Measurements from ENCODE around the gene GLCCI1. TPM values are rescaled to one million over a fixed set of nuclear protein-coding genes. Genes with fewer than 3 reads are reported as not detected.
"Not testable (repeated sequence)": the region's sequence is repeated elsewhere in the genome, so short reads cannot be mapped to it uniquely, and the experiment has no call there.

The GLCCI1 gene
- total RNA-seq, 6 experiments from 2014 or later: 2.4 to 11.1 (median 5.0) TPM

DNA sequence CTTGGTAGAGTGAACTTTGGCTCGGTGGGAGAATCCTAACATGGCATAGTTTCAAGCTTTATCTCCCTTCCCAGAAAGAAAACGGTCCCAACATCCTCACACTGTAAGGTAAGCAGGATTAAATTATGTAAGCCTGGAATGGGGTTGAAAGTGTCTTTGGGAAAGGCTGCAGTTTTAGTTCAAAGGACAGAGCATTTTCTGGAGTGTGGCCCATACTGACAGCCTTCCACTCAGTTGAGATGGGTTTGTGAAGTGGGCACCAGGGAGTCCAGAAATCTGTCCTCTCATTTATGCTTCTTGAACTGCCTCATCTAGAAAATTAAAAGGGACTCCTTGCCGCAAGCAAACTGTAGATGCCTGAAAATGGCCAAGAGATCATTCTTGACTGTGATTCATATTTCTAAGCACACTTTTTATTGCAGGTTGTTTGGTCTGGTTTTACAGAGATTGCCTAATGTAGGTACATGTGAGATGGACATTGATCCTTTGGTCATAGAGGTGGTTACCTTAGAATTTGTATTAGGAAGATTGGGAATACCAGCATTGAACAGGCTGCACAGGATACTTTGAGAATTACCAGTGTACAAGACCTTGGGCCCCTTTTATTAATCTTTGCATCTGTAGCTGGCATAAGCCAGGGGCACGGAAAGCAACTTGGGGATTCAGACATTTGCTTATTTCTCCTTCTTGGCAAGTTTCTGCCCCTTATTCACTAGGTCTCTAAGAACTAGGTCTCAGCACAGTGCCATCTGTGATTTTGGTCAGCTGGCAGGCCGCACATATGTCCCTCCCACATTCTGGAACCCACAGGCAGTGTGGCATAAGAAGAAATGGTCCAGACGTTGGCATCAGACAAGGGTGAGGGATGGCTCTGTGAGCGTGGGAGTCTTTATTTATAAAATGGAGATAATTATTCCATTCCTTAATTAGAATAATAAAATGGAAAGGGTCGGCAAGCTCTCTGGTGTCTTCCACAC, 125.9 kb downstream of the GLCCI1 start:
- DNase-seq (peak in 1 of 3 donors; percentile 72), ATAC-seq (peak; percentile 90 to 95 (median 94))
- H3K4me1 ChIP-seq: peaks cover 0 to 13% (median 4%) of the 10 kb centered on the region in 4 donors
- no peak for TF ChIP-seq POLR2A (IDR thresholded peaks at IDR 0.05)
- TF ChIP-seq, protein P1, sequence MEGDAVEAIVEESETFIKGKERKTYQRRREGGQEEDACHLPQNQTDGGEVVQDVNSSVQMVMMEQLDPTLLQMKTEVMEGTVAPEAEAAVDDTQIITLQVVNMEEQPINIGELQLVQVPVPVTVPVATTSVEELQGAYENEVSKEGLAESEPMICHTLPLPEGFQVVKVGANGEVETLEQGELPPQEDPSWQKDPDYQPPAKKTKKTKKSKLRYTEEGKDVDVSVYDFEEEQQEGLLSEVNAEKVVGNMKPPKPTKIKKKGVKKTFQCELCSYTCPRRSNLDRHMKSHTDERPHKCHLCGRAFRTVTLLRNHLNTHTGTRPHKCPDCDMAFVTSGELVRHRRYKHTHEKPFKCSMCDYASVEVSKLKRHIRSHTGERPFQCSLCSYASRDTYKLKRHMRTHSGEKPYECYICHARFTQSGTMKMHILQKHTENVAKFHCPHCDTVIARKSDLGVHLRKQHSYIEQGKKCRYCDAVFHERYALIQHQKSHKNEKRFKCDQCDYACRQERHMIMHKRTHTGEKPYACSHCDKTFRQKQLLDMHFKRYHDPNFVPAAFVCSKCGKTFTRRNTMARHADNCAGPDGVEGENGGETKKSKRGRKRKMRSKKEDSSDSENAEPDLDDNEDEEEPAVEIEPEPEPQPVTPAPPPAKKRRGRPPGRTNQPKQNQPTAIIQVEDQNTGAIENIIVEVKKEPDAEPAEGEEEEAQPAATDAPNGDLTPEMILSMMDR (IDR thresholded peaks at IDR 0.05): no peak
- H3K27me3 ChIP-seq: no peaks in the 10 kb centered on the region
- H3K4me3 ChIP-seq: no peak overlapping the region
- 60% methylated on average over 8 of the region's 8 CpGs for WGBS (ENCODE audit: insufficient coverage, low coverage, low lambda C conversion rate, missing lambda C conversion rate)
- intact Hi-C loops (cut with DNase I): no loop called here
- H3K36me3 ChIP-seq: no peaks in the 10 kb centered on the region
- H3K27ac ChIP-seq: peak overlapping the region in 2 of 3 donors; percentile 16 to 70
- H3K9me3 ChIP-seq: no peaks in the 10 kb centered on the region

DNA sequence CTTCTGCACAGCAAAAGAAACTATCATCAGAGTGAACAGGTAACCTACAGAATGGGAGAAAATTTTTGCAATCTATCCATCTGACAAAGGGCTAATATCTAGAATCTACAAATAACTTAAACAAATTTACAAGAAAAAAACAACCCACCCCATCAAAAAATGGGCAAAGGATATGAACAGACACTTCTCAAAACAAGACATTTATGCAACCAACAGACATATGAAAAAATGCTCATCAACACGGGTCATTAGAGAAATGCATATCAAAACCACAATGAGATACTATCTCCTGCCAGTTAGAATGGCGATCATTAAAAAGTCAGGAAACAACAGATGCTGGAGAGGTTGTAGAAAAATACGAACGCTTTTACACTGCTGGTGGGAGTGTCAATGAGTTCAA, 132.7 kb downstream of the GLCCI1 start:
- DNase-seq; H3K27ac ChIP-seq; H3K27me3 ChIP-seq; H3K4me3 ChIP-seq; H3K9me3 ChIP-seq; ATAC-seq; intact Hi-C loops (cut with DNase I); H3K4me1 ChIP-seq; H3K36me3 ChIP-seq: not testable (repeated sequence)
- WGBS (ENCODE audit: insufficient coverage, low coverage, low lambda C conversion rate, missing lambda C conversion rate): 95% methylated on average over 4 of the region's 4 CpGs

DNA sequence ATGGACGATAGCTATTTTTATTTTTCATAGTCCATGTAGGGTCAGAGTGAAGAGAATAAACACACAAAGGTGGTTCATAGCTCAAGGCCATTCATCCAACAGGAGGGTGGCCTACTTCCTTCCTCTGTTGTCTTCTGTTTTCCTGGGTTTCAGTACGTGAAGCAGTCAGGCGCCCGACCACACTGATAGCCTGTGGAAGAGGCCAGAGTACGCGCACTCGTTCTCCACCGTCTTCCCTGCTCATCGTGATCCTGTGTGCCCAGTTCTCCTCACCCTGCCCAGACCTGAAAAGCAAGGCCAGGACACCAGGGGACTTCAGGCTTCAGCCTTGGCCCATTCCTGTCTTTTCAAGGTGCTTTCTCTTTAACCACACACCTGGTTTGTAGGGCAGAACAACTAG, 134.7 kb downstream of the GLCCI1 start:
- Histone ChIP-seq H3K4me1 (peaks cover 0 to 6% (median 0%) of the 10 kb centered on the region in 4 donors), H3K36me3 (no peaks in the 10 kb centered on the region), H3K27ac (no peak overlapping the region), H3K9me3 (no peaks in the 10 kb centered on the region), H3K27me3 (no peaks in the 10 kb centered on the region), H3K4me3 (no peak overlapping the region)
- ATAC-seq: no peak
- TF ChIP-seq, protein P1 (IDR thresholded peaks at IDR 0.05): no peak
- TF ChIP-seq POLR2A (IDR thresholded peaks at IDR 0.05): no peak
- no peak for DNase-seq
- intact Hi-C loops (cut with DNase I): no loop called here
- WGBS (ENCODE audit: insufficient coverage, low coverage, low lambda C conversion rate, missing lambda C conversion rate): 73% methylated on average over 1 of the region's 9 CpGs

DNA sequence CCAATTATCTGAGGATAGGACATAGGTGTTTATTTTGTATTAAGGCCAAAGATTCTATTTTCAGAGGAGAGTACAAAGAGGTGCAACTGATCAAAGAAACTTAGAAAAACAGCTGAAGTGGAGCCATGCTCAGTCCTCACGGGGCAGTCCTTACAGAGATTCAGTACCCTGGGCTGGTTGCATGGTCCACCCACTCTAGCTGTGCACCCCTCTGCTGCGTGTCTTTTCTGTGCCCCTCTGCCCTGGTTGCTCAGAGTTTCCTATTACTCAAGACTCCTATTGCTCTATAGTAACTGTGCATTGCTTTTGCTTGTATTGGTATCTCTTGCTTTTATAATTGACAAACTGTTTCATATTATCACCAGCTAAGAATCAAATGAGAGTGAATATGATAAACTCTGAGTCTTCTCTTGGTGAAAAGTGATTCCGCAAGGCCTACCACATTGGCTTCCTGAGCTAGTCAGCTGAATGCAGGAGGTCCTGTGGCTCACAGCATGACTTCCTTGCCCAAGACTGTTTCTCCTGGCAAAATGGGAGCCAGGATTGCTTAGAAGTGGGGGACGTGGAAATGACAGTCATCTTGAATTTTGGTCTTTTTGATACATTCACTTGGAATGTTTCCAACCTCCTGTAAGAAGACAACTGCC, 137.0 kb downstream of the GLCCI1 start:
- Histone ChIP-seq H3K9me3 (no peaks in the 10 kb centered on the region), H3K27me3 (no peaks in the 10 kb centered on the region), H3K36me3 (no peaks in the 10 kb centered on the region), H3K4me1 (no peaks in the 10 kb centered on the region), H3K27ac (no peak overlapping the region), H3K4me3 (no peak overlapping the region)
- TF ChIP-seq, protein P1 (IDR thresholded peaks at IDR 0.05): no peak
- TF ChIP-seq POLR2A (IDR thresholded peaks at IDR 0.05): no peak
- ATAC-seq (no peak), DNase-seq (no peak)
- intact Hi-C loops (cut with DNase I): no loop called here
- WGBS (ENCODE audit: insufficient coverage, low coverage, low lambda C conversion rate, missing lambda C conversion rate): 67% methylated on average over 4 of the region's 4 CpGs

Measured in right lobe of liver (tissue), 6 donors.